Measurements from ENCODE around the gene GPR137.

The GPR137 gene

GRCh38 chr11:64284962-64285884 lies at the start of gene GPR137:
TSS of gene GPR137 (plus strand) at chr11:64285848. CDS start at chr11:64286525, 677 bp downstream.
- H3K36me3 Mint-ChIP-seq, result peaks cover 27% of the 10 kb centered on the region
- H3K4me1 Mint-ChIP-seq, result peaks cover 35% of the 10 kb centered on the region
- H3K27me3 Mint-ChIP-seq, result peaks cover 2% of the 10 kb centered on the region
- no peaks in the 10 kb centered on the region for H3K9me3 Mint-ChIP-seq
- H3K27ac Mint-ChIP-seq, result peak within 1 kb of the TSS; percentile 93
- ATAC-seq, result peak; percentile 84
- peak within 1 kb of the TSS; percentile 94 for H3K4me3 Mint-ChIP-seq

GRCh38 chr11:64237484-64237951 lies 48.1 kb upstream of the GPR137 start:
- H3K27ac Mint-ChIP-seq, result peak overlapping the region; percentile 99

GRCh38 chr11:64238076-64238475 lies 47.6 kb upstream of the GPR137 start:
- H3K4me3 Mint-ChIP-seq, result peak overlapping the region; percentile 71

More at GRCh38 chr11:64237484-64237951, 48.1 kb upstream of the GPR137 start:
- peaks cover 75% of the 10 kb centered on the region for H3K4me1 Mint-ChIP-seq
- H3K27me3 Mint-ChIP-seq, result no peaks in the 10 kb centered on the region
- H3K9me3 Mint-ChIP-seq, result no peaks in the 10 kb centered on the region
- no peak for ATAC-seq
- peaks cover 42% of the 10 kb centered on the region for H3K36me3 Mint-ChIP-seq
- peak overlapping the region; percentile 66 for H3K4me3 Mint-ChIP-seq

GRCh38 chr11:64238999-64239398 lies 46.6 kb upstream of the GPR137 start:
- Mint-ChIP-seq H3K27ac (peak overlapping the region; percentile 99), H3K36me3 (peaks cover 56% of the 10 kb centered on the region), H3K4me3 (no peak overlapping the region), H3K9me3 (no peaks in the 10 kb centered on the region), H3K27me3 (no peaks in the 10 kb centered on the region), H3K4me1 (peaks cover 75% of the 10 kb centered on the region)
- no peak for ATAC-seq

More at GRCh38 chr11:64238076-64238475, 47.6 kb upstream of the GPR137 start:
- H3K36me3 Mint-ChIP-seq, result peaks cover 48% of the 10 kb centered on the region
- peaks cover 75% of the 10 kb centered on the region for H3K4me1 Mint-ChIP-seq
- H3K27me3 Mint-ChIP-seq, result no peaks in the 10 kb centered on the region
- peak overlapping the region; percentile 99 for H3K27ac Mint-ChIP-seq
- no peaks in the 10 kb centered on the region for H3K9me3 Mint-ChIP-seq
- no peak for ATAC-seq

- Mint-ChIP-seq H3K36me3 (peaks cover 56% of the 10 kb centered on the region), H3K27me3 (no peaks in the 10 kb centered on the region), H3K4me3 (peak overlapping the region; percentile 86), H3K9me3 (no peaks in the 10 kb centered on the region), H3K4me1 (peaks cover 74% of the 10 kb centered on the region), H3K27ac (peak overlapping the region; percentile 99)
- ATAC-seq, result peak; percentile 39
Observed at GRCh38 chr11:64239662-64240434, 45.8 kb upstream of the GPR137 start.

GRCh38 chr11:64240435-64241240 lies 45.0 kb upstream of the GPR137 start, which contains the start of gene FKBP2:
TSS of gene FKBP2 (plus strand) at chr11:64241095. CDS start at chr11:64242388, 1,293 bp downstream.
- H3K27ac Mint-ChIP-seq, result peak within 1 kb of the TSS; percentile 99
- H3K4me1 Mint-ChIP-seq, result peaks cover 73% of the 10 kb centered on the region
- peak; percentile 74 for ATAC-seq
- no peaks in the 10 kb centered on the region for H3K27me3 Mint-ChIP-seq
- H3K9me3 Mint-ChIP-seq, result no peaks in the 10 kb centered on the region
- H3K36me3 Mint-ChIP-seq, result peaks cover 48% of the 10 kb centered on the region
- H3K4me3 Mint-ChIP-seq, result peak within 1 kb of the TSS; percentile 86

- H3K36me3 Mint-ChIP-seq, result peaks cover 47% of the 10 kb centered on the region
- peak overlapping the region; percentile 99 for H3K27ac Mint-ChIP-seq
- H3K9me3 Mint-ChIP-seq, result no peaks in the 10 kb centered on the region
- peak; percentile 86 for ATAC-seq
- H3K4me3 Mint-ChIP-seq, result peak overlapping the region; percentile 86
- peaks cover 74% of the 10 kb centered on the region for H3K4me1 Mint-ChIP-seq
- H3K27me3 Mint-ChIP-seq, result no peaks in the 10 kb centered on the region
Observed at GRCh38 chr11:64241241-64241490, 44.5 kb upstream of the GPR137 start.

- ATAC-seq, result peak; percentile 5
- Mint-ChIP-seq H3K36me3 (peaks cover 47% of the 10 kb centered on the region), H3K27ac (peak overlapping the region; percentile 99), H3K27me3 (no peaks in the 10 kb centered on the region), H3K4me3 (peak overlapping the region; percentile 86), H3K9me3 (no peaks in the 10 kb centered on the region), H3K4me1 (peaks cover 73% of the 10 kb centered on the region)
Observed at GRCh38 chr11:64241491-64242374, 43.9 kb upstream of the GPR137 start.

GRCh38 chr11:64243236-64243854 lies 42.3 kb upstream of the GPR137 start:
- Mint-ChIP-seq H3K4me1 (peaks cover 70% of the 10 kb centered on the region), H3K36me3 (peaks cover 31% of the 10 kb centered on the region), H3K9me3 (no peaks in the 10 kb centered on the region), H3K27me3 (no peaks in the 10 kb centered on the region), H3K27ac (peak overlapping the region; percentile 99), H3K4me3 (peak overlapping the region; percentile 86)
- ATAC-seq, result no peak

- Mint-ChIP-seq H3K4me1 (peaks cover 63% of the 10 kb centered on the region), H3K27ac (peak overlapping the region; percentile 99), H3K36me3 (peaks cover 24% of the 10 kb centered on the region), H3K9me3 (no peaks in the 10 kb centered on the region), H3K27me3 (no peaks in the 10 kb centered on the region), H3K4me3 (peak overlapping the region; percentile 13)
- no peak for ATAC-seq
Observed at GRCh38 chr11:64244107-64244506, 41.5 kb upstream of the GPR137 start.

GRCh38 chr11:64244966-64245365 lies 40.7 kb upstream of the GPR137 start:
- Mint-ChIP-seq H3K4me1 (peaks cover 56% of the 10 kb centered on the region), H3K27me3 (no peaks in the 10 kb centered on the region)
- no peak for ATAC-seq

GRCh38 chr11:64245401-64245796 lies 40.2 kb upstream of the GPR137 start:
- H3K27me3 Mint-ChIP-seq, result no peaks in the 10 kb centered on the region
- H3K4me3 Mint-ChIP-seq, result peak overlapping the region; percentile 95
- peaks cover 18% of the 10 kb centered on the region for H3K36me3 Mint-ChIP-seq
- H3K27ac Mint-ChIP-seq, result peak overlapping the region; percentile 88
- H3K4me1 Mint-ChIP-seq, result peaks cover 56% of the 10 kb centered on the region
- ATAC-seq, result no peak
- no peaks in the 10 kb centered on the region for H3K9me3 Mint-ChIP-seq

More at GRCh38 chr11:64244966-64245365, 40.7 kb upstream of the GPR137 start:
- Mint-ChIP-seq H3K27ac (peak overlapping the region; percentile 88), H3K4me3 (peak overlapping the region; percentile 95), H3K36me3 (peaks cover 18% of the 10 kb centered on the region), H3K9me3 (no peaks in the 10 kb centered on the region)

- Mint-ChIP-seq H3K9me3 (no peaks in the 10 kb centered on the region), H3K4me3 (peak overlapping the region; percentile 95), H3K36me3 (peaks cover 18% of the 10 kb centered on the region), H3K4me1 (peaks cover 58% of the 10 kb centered on the region), H3K27ac (peak overlapping the region; percentile 88), H3K27me3 (no peaks in the 10 kb centered on the region)
- no peak for ATAC-seq
Observed at GRCh38 chr11:64245797-64246620, 39.6 kb upstream of the GPR137 start.

All from stimulated activated memory B cell treated with anti-CD40 and anti-IgM and Interleukin-4, amounts not matched to agents 10 μg/mL and 1 μg/mL and 100 μg/mL, for 72 hours (primary cell).